Esophagus squamous epithelium (tissue), 4 donors: ENCODE results near the gene OR56A1.
"Not testable (repeated sequence)": the region's sequence is repeated elsewhere in the genome, so short reads cannot be mapped to it uniquely, and the experiment has no call there.

Source experiments
- CTCF ChIP-seq, 6 experiments: fragments of 450-650 bp in 4 of 6; fragments of 200-600 bp in 2 of 6; sonication (generic) in 2 of 6; IDR thresholded peaks; one replicate each; pipeline ENCODE4 v1.5.1; 2016 to 2019; ENCODE audit warnings: antibody characterized with exemption in 6 of 6, mild to moderate bottlenecking in 4 of 6, moderate library complexity in 4 of 6
- POLR2A ChIP-seq, 4 donors: fragments of 450-650 bp; IDR thresholded peaks; one replicate each; pipeline ENCODE4 v1.6.1; 2017; ENCODE audit warnings: antibody characterized with exemption in 4 of 4, mild to moderate bottlenecking in 4 of 4, moderate library complexity in 3 of 4

- not testable (repeated sequence) for TF ChIP-seq CTCF, POLR2A (IDR thresholded peaks at IDR 0.05)
These were observed 45.9 kb upstream of the OR56A1 start for GRCh38 chr11:6076443-6076842.
